AG09309 (cell line): Measurements from ENCODE around the gene SNX9.
A peak's percentile ranks its signal among the peaks of the same experiment; 100 is the strongest.

ENCODE experiments used
- DNase-seq: peaks from one replicate; pipeline ENCODE4 v3.0.0-alpha.2; 2010; ENCODE audit warnings: low read depth
- H3K4me3 ChIP-seq: 2 replicates; pipeline ENCODE4 v1.5.1; 2011; ENCODE audit warnings: mild to moderate bottlenecking, low read depth, low read length, moderate library complexity; ENCODE audit not compliant: control insufficient read depth
- CTCF ChIP-seq: IDR thresholded peaks from 2 replicates; pipeline ENCODE4 v1.5.1; 2011; ENCODE audit warnings: mild to moderate bottlenecking, low read depth, low read length, inconsistent platforms; ENCODE audit not compliant: insufficient read depth, control insufficient read depth; ENCODE audit errors: missing control alignments

The SNX9 gene

GRCh38 chr6:157823001-157823527 lies at the start of gene SNX9:
SNX9 (plus strand) TSS chr6:157823246; CDS start chr6:157823435, 189 bp downstream.
- TF ChIP-seq CTCF: no peak
- H3K4me3 ChIP-seq: peak within 1 kb of the TSS; percentile 67
- no peak for DNase-seq

GRCh38 chr6:157773248-157773773 lies 49.7 kb upstream of the SNX9 start:
- TF ChIP-seq CTCF: no peak
- no peak for DNase-seq
- no peak overlapping the region for H3K4me3 ChIP-seq

GRCh38 chr6:157774153-157775135 lies 48.6 kb upstream of the SNX9 start:
- TF ChIP-seq CTCF: no peak
- no peak for DNase-seq
- H3K4me3 ChIP-seq: no peak overlapping the region

GRCh38 chr6:157775376-157775775 lies 47.7 kb upstream of the SNX9 start:
- DNase-seq: no peak
- no peak for TF ChIP-seq CTCF
- H3K4me3 ChIP-seq: no peak overlapping the region

DNA sequence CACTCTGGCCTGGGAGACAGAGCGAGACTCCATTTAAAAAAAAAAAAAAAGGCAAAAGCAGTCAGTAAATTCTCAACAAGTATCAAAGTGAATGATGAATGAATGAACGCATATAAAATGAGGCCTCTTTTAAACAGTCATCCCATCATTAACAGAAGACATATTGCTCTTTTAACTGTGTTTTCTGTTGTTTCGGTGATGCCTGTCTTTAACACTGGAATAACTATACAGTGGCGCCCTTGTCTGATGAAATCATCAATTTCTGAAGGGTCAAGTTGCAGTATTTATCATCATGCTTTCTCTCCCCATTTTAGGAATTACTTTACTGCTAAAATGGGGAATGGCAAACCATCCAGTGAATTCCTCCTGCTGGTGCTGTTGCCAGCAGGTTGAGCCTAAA lies 45.7 kb upstream of the SNX9 start:
- H3K4me3 ChIP-seq: no peak overlapping the region
- DNase-seq: no peak
- TF ChIP-seq CTCF: no peak

- DNase-seq: no peak
- TF ChIP-seq CTCF: no peak
- H3K4me3 ChIP-seq: no peak overlapping the region
Observed at GRCh38 chr6:157778719-157779118, 44.3 kb upstream of the SNX9 start.
